ENCODE results near the gene CKS1B. TPM values are rescaled to one million over a fixed set of nuclear protein-coding genes. Genes with fewer than 3 reads are reported as not detected.

CKS1B gene
- total and polyA plus RNA-seq, 4 donors, result 22.3 to 38.2 (median 30.2) TPM

- DNase-seq (peak in 1 of 3 donors; percentile 48), ATAC-seq (ENCODE audit: insufficient read depth, low FRiP score) (no peak)
- H3K4me3 ChIP-seq, result no peak overlapping the region
- 27 to 31% methylated on average over 17 of the region's 17 CpGs for WGBS, 2 donors
- no peaks in the 10 kb centered on the region for H3K36me3 ChIP-seq (ENCODE audit: control insufficient read depth in 4 of 4, insufficient read depth in 4 of 4, low read length in 4 of 4)
- peak overlapping the region; percentile 89 to 97 for H3K27ac ChIP-seq (ENCODE audit: low read depth in 1 of 2, low read length in 1 of 2)
- no peaks in the 10 kb centered on the region for H3K27me3 ChIP-seq (ENCODE audit: control insufficient read depth in 3 of 3, insufficient read depth in 3 of 3, low read length in 2 of 3)
- H3K9me3 ChIP-seq (ENCODE audit: control insufficient read depth in 4 of 4, insufficient read depth in 3 of 4, low read length in 3 of 4), result no peaks in the 10 kb centered on the region
- H3K9ac ChIP-seq (ENCODE audit: insufficient read depth in 1 of 2, low read length in 2 of 2), result no peak overlapping the region
- no peak for TF ChIP-seq CTCF (IDR thresholded peaks at IDR 0.05; ENCODE audit: control extremely low read depth, extremely low read depth)
- peaks cover 6 to 38% (median 21%) of the 10 kb centered on the region in 5 donors for H3K4me1 ChIP-seq (ENCODE audit: control insufficient read depth in 5 of 5, insufficient read depth in 5 of 5, low read length in 5 of 5)
Observed at GRCh38 chr1:155005076-155006011, 30.9 kb downstream of the CKS1B start.

- no peak for TF ChIP-seq CTCF (IDR thresholded peaks at IDR 0.05; ENCODE audit: control extremely low read depth, extremely low read depth)
- Histone ChIP-seq H3K27me3 (ENCODE audit: control insufficient read depth in 3 of 3, insufficient read depth in 3 of 3, low read length in 2 of 3) (no peaks in the 10 kb centered on the region), H3K9ac (ENCODE audit: insufficient read depth in 1 of 2, low read length in 2 of 2) (no peak overlapping the region), H3K4me1 (ENCODE audit: control insufficient read depth in 5 of 5, insufficient read depth in 5 of 5, low read length in 5 of 5) (peaks cover 6 to 49% (median 21%) of the 10 kb centered on the region in 5 donors), H3K27ac (ENCODE audit: low read depth in 1 of 2, low read length in 1 of 2) (peak overlapping the region; percentile 63 to 68), H3K4me3 (no peak overlapping the region), H3K9me3 (ENCODE audit: control insufficient read depth in 4 of 4, insufficient read depth in 3 of 4, low read length in 3 of 4) (no peaks in the 10 kb centered on the region), H3K36me3 (ENCODE audit: control insufficient read depth in 4 of 4, insufficient read depth in 4 of 4, low read length in 4 of 4) (no peaks in the 10 kb centered on the region)
- peak in 2 of 3 donors; percentile 49 to 66 for DNase-seq
- WGBS, 2 donors, result 15 to 17% methylated on average over 2 of the region's 2 CpGs
- no peak for ATAC-seq (ENCODE audit: insufficient read depth, low FRiP score)
Observed at GRCh38 chr1:155006601-155007101, 32.2 kb downstream of the CKS1B start.

GRCh38 chr1:155007251-155007828 is 32.9 kb downstream of the CKS1B start:
- 44 to 57% methylated on average over 4 to 6 of the region's 6 CpGs for WGBS, 2 donors
- ATAC-seq (ENCODE audit: insufficient read depth, low FRiP score), result no peak
- H3K4me1 ChIP-seq (ENCODE audit: control insufficient read depth in 5 of 5, insufficient read depth in 5 of 5, low read length in 5 of 5), result peaks cover 6 to 56% (median 27%) of the 10 kb centered on the region in 5 donors
- no peak for TF ChIP-seq CTCF (IDR thresholded peaks at IDR 0.05; ENCODE audit: control extremely low read depth, extremely low read depth)
- no peaks in the 10 kb centered on the region for H3K27me3 ChIP-seq (ENCODE audit: control insufficient read depth in 3 of 3, insufficient read depth in 3 of 3, low read length in 2 of 3)
- H3K9me3 ChIP-seq (ENCODE audit: control insufficient read depth in 4 of 4, insufficient read depth in 3 of 4, low read length in 3 of 4), result no peaks in the 10 kb centered on the region
- H3K36me3 ChIP-seq (ENCODE audit: control insufficient read depth in 4 of 4, insufficient read depth in 4 of 4, low read length in 4 of 4), result no peaks in the 10 kb centered on the region
- peak overlapping the region; percentile 52 to 63 for H3K27ac ChIP-seq (ENCODE audit: low read depth in 1 of 2, low read length in 1 of 2)
- no peak overlapping the region for H3K4me3 ChIP-seq
- DNase-seq, result no peak
- no peak overlapping the region for H3K9ac ChIP-seq (ENCODE audit: insufficient read depth in 1 of 2, low read length in 2 of 2)

All from lung (tissue), 12 donors.